Measurements from ENCODE around the gene APOBEC3B.
A peak's percentile ranks its signal among the peaks of the same experiment; 100 is the strongest.
"Not testable (repeated sequence)": the region's sequence is repeated elsewhere in the genome, so short reads cannot be mapped to it uniquely, and the experiment has no call there.

The APOBEC3B gene

DNA sequence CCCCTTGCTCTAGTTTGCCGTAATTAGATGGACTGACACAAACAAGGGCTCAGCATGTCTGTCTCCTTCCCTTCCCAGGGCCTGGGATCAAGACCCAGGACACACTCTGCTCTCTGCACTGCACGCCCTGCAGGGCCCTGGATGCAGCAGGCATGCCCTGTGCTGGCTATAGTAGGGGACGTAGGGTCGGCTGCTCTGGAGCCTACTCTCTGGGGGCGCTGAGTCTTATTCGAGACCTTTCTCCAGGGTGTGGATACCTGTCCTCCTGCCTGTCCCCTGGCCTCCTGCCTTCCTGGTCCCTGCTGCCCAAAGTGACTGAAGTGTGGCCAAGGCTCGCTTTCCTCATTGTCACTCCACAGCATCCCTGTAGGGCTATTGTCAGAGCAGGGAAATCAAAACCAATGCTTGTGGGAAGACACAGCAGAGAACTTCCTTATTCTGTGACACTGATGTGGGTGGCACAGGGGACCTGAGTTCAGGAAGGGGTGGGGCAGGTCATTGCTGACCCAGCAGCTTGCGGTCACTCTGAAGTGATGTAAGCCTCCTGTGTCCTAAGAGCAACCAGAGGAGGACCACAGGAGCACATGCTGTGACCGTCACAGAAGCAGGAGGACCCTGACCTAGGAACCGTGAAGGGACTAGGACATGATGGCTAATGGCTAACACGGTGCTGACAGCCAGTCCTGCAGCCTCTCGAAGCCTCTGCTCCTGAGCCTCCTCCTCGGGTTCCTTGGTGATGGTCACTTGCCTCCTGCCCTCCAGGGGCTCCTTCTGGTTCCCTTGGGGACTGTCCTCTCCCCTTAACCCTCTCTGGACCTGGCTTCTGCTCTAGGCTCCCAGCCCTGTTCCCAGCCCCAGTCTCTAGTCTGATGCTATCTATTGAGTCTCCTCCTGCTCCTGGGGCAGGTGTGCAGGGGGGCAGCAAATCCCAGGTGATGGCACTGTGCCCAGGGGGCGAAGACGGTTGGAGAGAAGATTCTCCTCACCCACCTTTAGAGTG is 14.4 kb upstream of the APOBEC3B start:
- DNase-seq (ENCODE audit: low spot score): no peak

- no peak for DNase-seq (ENCODE audit: low spot score)
Measured at GRCh38 chr22:38968801-38969200, 13.3 kb upstream of the APOBEC3B start.

GRCh38 chr22:38970551-38970950 is 11.6 kb upstream of the APOBEC3B start:
- no peak for DNase-seq (ENCODE audit: low spot score)

DNA sequence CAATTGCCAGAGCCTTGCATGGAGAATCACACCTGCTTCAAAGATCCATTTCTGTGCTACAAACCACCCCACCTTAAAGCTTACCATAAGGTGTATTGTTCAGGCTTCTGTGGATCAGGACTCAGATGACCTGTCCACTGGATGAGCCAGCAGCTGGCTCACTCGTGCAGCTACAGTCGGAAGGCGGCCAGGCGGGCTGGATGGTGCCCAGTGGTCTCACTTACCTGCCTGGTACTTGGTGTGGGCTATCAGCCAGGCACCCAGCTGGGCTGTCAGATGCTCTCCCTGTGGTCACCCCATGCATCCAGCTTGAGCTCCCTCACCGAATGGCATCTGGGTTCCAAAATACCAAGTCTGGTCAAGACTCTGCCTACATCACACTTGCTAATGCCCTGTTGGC is 10.9 kb upstream of the APOBEC3B start:
- DNase-seq (ENCODE audit: low spot score): no peak

GRCh38 chr22:38971791-38972190 is 10.4 kb upstream of the APOBEC3B start:
- no peak for DNase-seq (ENCODE audit: low spot score)

DNA sequence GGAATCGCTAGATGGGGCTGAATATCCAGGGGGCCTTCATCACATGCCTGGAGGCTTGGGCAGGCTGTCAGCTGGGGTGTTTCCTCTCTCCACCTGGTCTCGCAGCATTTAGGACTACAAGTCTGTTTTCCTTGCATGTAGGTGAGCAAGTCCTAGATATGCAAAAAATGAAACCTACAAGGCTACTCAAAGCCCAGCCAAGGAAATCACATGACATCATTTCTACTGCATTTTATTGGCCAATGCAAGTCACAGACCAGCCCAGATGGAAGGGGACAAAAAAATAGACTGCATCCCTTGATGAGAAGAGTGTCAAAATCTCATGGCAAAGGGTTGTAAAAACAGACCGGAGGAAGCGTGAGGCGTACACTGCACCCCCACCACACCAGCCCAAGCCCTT is 9.6 kb upstream of the APOBEC3B start:
- DNase-seq (ENCODE audit: low spot score): no peak

- peak; percentile 85 for DNase-seq (ENCODE audit: low spot score)
Measured at GRCh38 chr22:38973289-38974169, 8.6 kb upstream of the APOBEC3B start.

- no peak for DNase-seq (ENCODE audit: low spot score)
Measured at GRCh38 chr22:38974170-38974825, 7.8 kb upstream of the APOBEC3B start.

GRCh38 chr22:38974826-38975175 is 7.3 kb upstream of the APOBEC3B start:
- DNase-seq (ENCODE audit: low spot score): no peak

- not testable (repeated sequence) for DNase-seq (ENCODE audit: low spot score)
Measured at GRCh38 chr22:38977289-38977688, 4.9 kb upstream of the APOBEC3B start.

GRCh38 chr22:38980587-38980986 is 1.6 kb upstream of the APOBEC3B start:
- DNase-seq (ENCODE audit: low spot score): not testable (repeated sequence)

DNA sequence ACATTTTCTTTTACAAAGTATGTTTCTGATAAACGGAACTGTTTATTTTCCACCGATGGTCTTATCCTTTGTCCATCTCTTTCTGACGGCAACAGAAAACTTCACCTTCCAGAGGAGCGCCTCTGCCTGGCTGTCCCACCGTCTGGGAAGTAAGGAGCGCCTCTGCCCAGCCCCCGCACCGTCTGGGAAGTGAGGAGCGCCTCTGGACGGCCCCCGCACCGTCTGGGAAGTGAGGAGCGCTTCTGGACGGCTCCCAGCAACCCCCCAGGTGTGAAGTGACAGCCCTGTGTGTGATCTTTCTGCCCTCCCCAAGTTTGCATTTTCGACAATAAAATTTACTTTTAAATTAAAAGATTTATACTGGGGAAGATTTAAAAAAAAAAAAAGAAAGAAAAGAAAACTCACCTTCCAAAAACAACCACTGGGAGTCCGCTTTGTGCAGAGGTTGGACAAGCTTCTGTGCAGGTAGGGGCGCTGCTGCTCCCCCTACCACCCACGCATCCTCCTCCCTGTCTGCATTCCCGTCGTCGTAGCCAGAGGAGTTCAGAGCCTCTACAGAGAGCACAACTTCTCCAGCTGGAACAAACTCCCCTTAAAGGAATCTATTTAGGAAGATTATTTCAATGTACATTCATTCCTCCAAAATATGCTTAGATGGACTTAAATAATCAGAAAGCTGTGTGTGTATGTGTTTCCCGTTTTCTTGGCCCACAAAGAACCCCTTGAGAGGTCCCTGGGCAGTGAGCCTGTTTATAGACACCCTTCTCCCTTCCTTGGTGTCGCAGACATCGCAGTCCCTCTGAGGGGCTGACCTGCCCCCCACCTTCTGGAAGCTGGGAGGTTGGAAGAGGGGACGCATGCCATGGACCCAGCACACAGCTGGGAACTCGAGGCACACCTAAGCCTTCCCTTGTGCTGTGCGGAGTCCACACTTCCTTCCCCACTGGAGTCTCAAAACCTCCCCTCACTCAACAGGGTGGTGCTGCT is 849 bp upstream of the APOBEC3B start:
- peak; percentile 86 for DNase-seq (ENCODE audit: low spot score)

DNA sequence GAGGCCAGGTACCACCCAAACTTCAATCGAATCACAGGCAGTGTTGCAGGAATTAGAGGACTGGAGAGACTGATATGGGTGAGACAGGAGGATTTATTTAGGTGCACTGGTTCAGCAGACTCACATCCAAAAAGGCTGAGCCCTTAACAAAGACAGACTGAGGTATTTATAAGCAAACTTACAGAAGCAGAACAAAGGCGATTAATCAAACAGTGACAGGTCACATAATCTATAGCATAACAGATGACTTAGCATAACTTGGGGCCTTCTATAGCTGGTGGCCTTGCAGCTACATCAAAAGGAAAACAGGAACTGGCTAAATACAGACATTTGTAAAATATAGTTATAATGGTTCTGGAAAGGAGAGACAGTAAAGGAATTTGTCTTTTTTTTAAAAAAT is 2.1 kb downstream of the APOBEC3B start:
- no peak for DNase-seq (ENCODE audit: low spot score)

GRCh38 chr22:38984784-38985757 is 2.9 kb downstream of the APOBEC3B start:
- not testable (repeated sequence) for DNase-seq (ENCODE audit: low spot score)

DNA sequence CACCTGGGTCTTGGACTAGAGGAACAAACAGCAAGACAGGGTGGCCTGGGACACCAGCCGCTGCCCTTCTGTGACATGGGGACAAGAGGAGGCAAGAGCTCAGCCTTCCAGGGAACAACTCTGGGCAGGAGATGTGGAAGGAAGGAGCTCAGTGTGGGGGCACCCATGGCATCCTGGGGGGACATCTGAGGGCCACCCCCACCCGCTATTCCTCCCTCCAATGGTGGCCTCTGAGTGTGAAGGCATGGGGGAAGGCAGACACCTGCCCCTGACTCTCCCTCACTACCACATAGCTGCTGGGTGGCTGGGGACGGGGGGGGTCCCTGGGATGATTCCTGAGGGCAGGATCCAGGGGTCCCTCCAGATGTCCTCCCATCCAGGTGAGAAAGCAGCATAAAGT is 4.5 kb downstream of the APOBEC3B start:
- DNase-seq (ENCODE audit: low spot score): no peak

- peak; percentile 11 for DNase-seq (ENCODE audit: low spot score)
Measured at GRCh38 chr22:38987171-38987895, 5.2 kb downstream of the APOBEC3B start.

GRCh38 chr22:38989466-38989865 is 7.3 kb downstream of the APOBEC3B start:
- no peak for DNase-seq (ENCODE audit: low spot score)

DNA sequence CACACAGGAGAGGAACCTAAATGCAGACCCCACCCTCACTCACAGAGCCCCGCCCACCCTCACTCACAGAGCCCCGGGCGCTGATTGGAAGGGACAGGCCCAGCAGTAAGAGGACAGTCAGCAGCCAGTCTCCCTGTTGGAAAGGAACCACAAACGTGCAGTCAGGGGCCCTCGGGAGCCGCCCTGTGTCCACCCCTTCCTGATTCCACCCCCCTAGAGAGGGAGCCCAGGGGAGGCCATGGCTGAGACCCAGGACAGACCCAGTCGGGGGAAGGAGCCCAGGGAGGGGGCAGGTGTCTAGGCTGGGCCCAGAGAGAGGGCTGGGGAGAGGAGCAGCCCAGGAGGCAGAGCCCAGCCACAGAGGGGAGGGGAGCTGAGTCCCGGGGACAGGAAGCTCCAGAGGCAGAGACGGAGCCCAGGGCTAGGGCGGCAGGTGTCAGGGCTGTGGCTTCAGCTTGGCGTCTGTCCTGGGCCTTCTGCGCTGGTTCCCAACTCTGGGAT is 10.8 kb downstream of the APOBEC3B start:
- not testable (repeated sequence) for DNase-seq (ENCODE audit: low spot score)

GRCh38 chr22:38996105-38996504 is 14.0 kb downstream of the APOBEC3B start:
- no peak for DNase-seq (ENCODE audit: low spot score)

All from iPS-NIHi11 (cell line).